WTC11 (cell line): ENCODE measurements around the gene VSNL1. TPM values are rescaled to one million over a fixed set of nuclear protein-coding genes. Genes with fewer than 3 reads are reported as not detected.
A peak's percentile ranks its signal among the peaks of the same experiment; 100 is the strongest.

Source experiments
- ATF2 ChIP-seq: sonication (generic); formaldehyde crosslinking; IDR thresholded peaks from 2 replicates; pipeline ENCODE4 v1.8.1; 2022; ENCODE audit warnings: low read depth, missing genetic modification reagents, borderline replicate concordance
- CDX4 ChIP-seq: fragments of 250-450 bp; sonication (Bioruptor Pico); IDR thresholded peaks from 2 replicates; pipeline ENCODE4 v1.9.0; 2021; ENCODE audit warnings: moderate library complexity, mild to moderate bottlenecking, inconsistent platforms, borderline replicate concordance
- CTCF ChIP-seq: fragments of 200-600 bp; IDR thresholded peaks from 2 replicates; pipeline ENCODE4 v1.8.0; 2022; ENCODE audit warnings: antibody characterized with exemption
- ESRRA ChIP-seq: sonication (generic); formaldehyde crosslinking; IDR thresholded peaks from 2 replicates; pipeline ENCODE4 v1.8.1; 2022; ENCODE audit warnings: mild to moderate bottlenecking, missing genetic modification reagents, borderline replicate concordance
- ETV6 ChIP-seq: sonication (generic); formaldehyde crosslinking; IDR thresholded peaks from 2 replicates; pipeline ENCODE4 v1.8.1; 2022; ENCODE audit warnings: mild to moderate bottlenecking, missing genetic modification reagents
- FOXK1 ChIP-seq: sonication (generic); formaldehyde crosslinking; IDR thresholded peaks from 2 replicates; pipeline ENCODE4 v1.8.0; 2022; ENCODE audit warnings: mild to moderate bottlenecking, moderate library complexity, missing genetic modification reagents
- FOXP1 ChIP-seq: sonication (generic); formaldehyde crosslinking; IDR thresholded peaks from 2 replicates; pipeline ENCODE4 v1.8.0; 2022; ENCODE audit warnings: missing genetic modification reagents, mild to moderate bottlenecking, moderate library complexity, borderline replicate concordance
- GRHL2 ChIP-seq: fragments of 250-450 bp; sonication (Bioruptor Pico); IDR thresholded peaks from 2 replicates; pipeline ENCODE4 v1.8.0; 2022; ENCODE audit warnings: mild to moderate bottlenecking, moderate library complexity; ENCODE audit not compliant: insufficient replicate concordance, severe bottlenecking
- GTF2I ChIP-seq: fragments of 250-450 bp; sonication (Bioruptor Pico); conservative IDR thresholded peaks from 2 replicates; pipeline ENCODE4 v1.4.0; 2021; ENCODE audit warnings: mild to moderate bottlenecking
- JAZF1 ChIP-seq: fragments of 250-450 bp; sonication (Bioruptor Pico); IDR thresholded peaks from 2 replicates; pipeline ENCODE4 v1.9.0; 2021; ENCODE audit warnings: moderate library complexity, mild to moderate bottlenecking, inconsistent platforms
- KAT7 ChIP-seq: sonication (generic); formaldehyde crosslinking; IDR thresholded peaks from 2 replicates; pipeline ENCODE4 v1.8.1; 2023; ENCODE audit warnings: missing genetic modification reagents, mild to moderate bottlenecking, borderline replicate concordance
- MAX ChIP-seq: sonication (generic); formaldehyde crosslinking; IDR thresholded peaks from 2 replicates; pipeline ENCODE4 v1.8.0; 2022; ENCODE audit warnings: mild to moderate bottlenecking, missing genetic modification reagents
- MLX ChIP-seq: sonication (generic); formaldehyde crosslinking; IDR thresholded peaks from 2 replicates; pipeline ENCODE4 v1.8.1; 2023; ENCODE audit warnings: mild to moderate bottlenecking, missing genetic modification reagents, moderate library complexity
- OVOL2 ChIP-seq: fragments of 250-450 bp; sonication (Bioruptor Pico); IDR thresholded peaks from 2 replicates; pipeline ENCODE4 v1.9.0; 2021; ENCODE audit warnings: mild to moderate bottlenecking, borderline replicate concordance
- PREB ChIP-seq: sonication (generic); formaldehyde crosslinking; IDR thresholded peaks from 2 replicates; pipeline ENCODE4 v1.8.1; 2022; ENCODE audit warnings: mild to moderate bottlenecking, missing genetic modification reagents, moderate library complexity, borderline replicate concordance
- SMAD4 ChIP-seq: sonication (generic); formaldehyde crosslinking; IDR thresholded peaks from 2 replicates; pipeline ENCODE4 v1.8.0; 2022; ENCODE audit warnings: mild to moderate bottlenecking, missing genetic modification reagents
- SP1 ChIP-seq: sonication (generic); formaldehyde crosslinking; conservative IDR thresholded peaks from 2 replicates; pipeline ENCODE4 v1.8.1; 2022; ENCODE audit warnings: missing genetic modification reagents
- USF1 ChIP-seq: sonication (generic); formaldehyde crosslinking; IDR thresholded peaks from 2 replicates; pipeline ENCODE4 v1.8.0; 2022; ENCODE audit warnings: mild to moderate bottlenecking, missing genetic modification reagents
- ZMAT4 ChIP-seq: fragments of 250-450 bp; sonication (Bioruptor Pico); IDR thresholded peaks from 2 replicates; pipeline ENCODE4 v1.9.0; 2021; ENCODE audit warnings: mild to moderate bottlenecking
- ZNF138 ChIP-seq: sonication (generic); formaldehyde crosslinking; conservative IDR thresholded peaks from 2 replicates; pipeline ENCODE4 v1.8.1; 2022; ENCODE audit warnings: mild to moderate bottlenecking, moderate library complexity, missing genetic modification reagents
- ZNF219 ChIP-seq: sonication (generic); formaldehyde crosslinking; IDR thresholded peaks from 2 replicates; pipeline ENCODE4 v1.8.0; 2023; ENCODE audit warnings: missing genetic modification reagents, mild to moderate bottlenecking, borderline replicate concordance
- ZNF263 ChIP-seq: sonication (generic); formaldehyde crosslinking; IDR thresholded peaks from 2 replicates; pipeline ENCODE4 v1.8.1; 2022; ENCODE audit warnings: low read depth, mild to moderate bottlenecking, moderate library complexity, missing genetic modification reagents
- ZNF512 ChIP-seq: sonication (generic); formaldehyde crosslinking; IDR thresholded peaks from 2 replicates; pipeline ENCODE4 v1.8.1; 2022; ENCODE audit warnings: missing genetic modification reagents, borderline replicate concordance
- ZNF532 ChIP-seq: fragments of 250-450 bp; sonication (Bioruptor Pico); IDR thresholded peaks from 2 replicates; pipeline ENCODE4 v1.9.0; 2021; ENCODE audit warnings: mild to moderate bottlenecking, borderline replicate concordance
- total RNA-seq: library from RNA; stranded (reverse); gene quantifications from 3 replicates; pipeline ENCODE4 v1.2.3, GENCODE V29; 2021

The VSNL1 gene
- total RNA-seq, 1 experiment from 2014 or later: 78.4 TPM

- TF ChIP-seq ESRRA (CRISPR knock-in tag) (no peak), JAZF1 (CRISPR knock-in tag) (no peak), KAT7 (peak; percentile 31; the same call in 1 of the 2 replicates), USF1 (CRISPR knock-in tag) (peak; percentile 39), GTF2I (CRISPR knock-in tag) (0 out of 2 replicates have a peak, but pooled peaks have one; percentile 7), ZNF512 (CRISPR knock-in tag) (no peak), FOXK1 (CRISPR knock-in tag) (peak; percentile 63), ETV6 (CRISPR knock-in tag) (peak; percentile 57; the same call in 1 of the 2 replicates), ZMAT4 (CRISPR knock-in tag) (no peak), CDX4 (CRISPR knock-in tag) (no peak), CTCF (no peak), MAX (CRISPR knock-in tag) (peak; percentile 96), GRHL2 (CRISPR knock-in tag) (no peak), ZNF138 (0 out of 2 replicates have a peak, but pooled peaks have one; percentile 46), OVOL2 (CRISPR knock-in tag) (no peak), FOXP1 (CRISPR knock-in tag) (peak; percentile 89), MLX (CRISPR knock-in tag) (no peak), SMAD4 (CRISPR knock-in tag) (no peak), SP1 (0 out of 2 replicates have a peak, but pooled peaks have one; percentile 22), ZNF532 (CRISPR knock-in tag) (no peak), ZNF263 (CRISPR knock-in tag) (no peak), ATF2 (peak; percentile 38; the same call in 1 of the 2 replicates), PREB (no peak), ZNF219 (no peak)
These were observed at the start of gene VSNL1 (continued) for GRCh38 chr2:17540093-17540812.
